ENCODE measurements around the gene TRIP10. TPM values are rescaled to one million over a fixed set of nuclear protein-coding genes. Genes with fewer than 3 reads are reported as not detected.

Gene TRIP10
- total RNA-seq, 1 donor: 50.1 TPM

- no peak for DNase-seq (ENCODE audit: low read depth)
- TF ChIP-seq, protein P1, sequence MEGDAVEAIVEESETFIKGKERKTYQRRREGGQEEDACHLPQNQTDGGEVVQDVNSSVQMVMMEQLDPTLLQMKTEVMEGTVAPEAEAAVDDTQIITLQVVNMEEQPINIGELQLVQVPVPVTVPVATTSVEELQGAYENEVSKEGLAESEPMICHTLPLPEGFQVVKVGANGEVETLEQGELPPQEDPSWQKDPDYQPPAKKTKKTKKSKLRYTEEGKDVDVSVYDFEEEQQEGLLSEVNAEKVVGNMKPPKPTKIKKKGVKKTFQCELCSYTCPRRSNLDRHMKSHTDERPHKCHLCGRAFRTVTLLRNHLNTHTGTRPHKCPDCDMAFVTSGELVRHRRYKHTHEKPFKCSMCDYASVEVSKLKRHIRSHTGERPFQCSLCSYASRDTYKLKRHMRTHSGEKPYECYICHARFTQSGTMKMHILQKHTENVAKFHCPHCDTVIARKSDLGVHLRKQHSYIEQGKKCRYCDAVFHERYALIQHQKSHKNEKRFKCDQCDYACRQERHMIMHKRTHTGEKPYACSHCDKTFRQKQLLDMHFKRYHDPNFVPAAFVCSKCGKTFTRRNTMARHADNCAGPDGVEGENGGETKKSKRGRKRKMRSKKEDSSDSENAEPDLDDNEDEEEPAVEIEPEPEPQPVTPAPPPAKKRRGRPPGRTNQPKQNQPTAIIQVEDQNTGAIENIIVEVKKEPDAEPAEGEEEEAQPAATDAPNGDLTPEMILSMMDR (IDR thresholded peaks at IDR 0.05; ENCODE audit: insufficient read depth, low read depth, low read length): no peak
- H3K4me3 ChIP-seq (ENCODE audit: low read depth, low read length): no peak overlapping the region
These were observed 38.0 kb downstream of the TRIP10 start for GRCh38 chr19:6777434-6777833.

DNA sequence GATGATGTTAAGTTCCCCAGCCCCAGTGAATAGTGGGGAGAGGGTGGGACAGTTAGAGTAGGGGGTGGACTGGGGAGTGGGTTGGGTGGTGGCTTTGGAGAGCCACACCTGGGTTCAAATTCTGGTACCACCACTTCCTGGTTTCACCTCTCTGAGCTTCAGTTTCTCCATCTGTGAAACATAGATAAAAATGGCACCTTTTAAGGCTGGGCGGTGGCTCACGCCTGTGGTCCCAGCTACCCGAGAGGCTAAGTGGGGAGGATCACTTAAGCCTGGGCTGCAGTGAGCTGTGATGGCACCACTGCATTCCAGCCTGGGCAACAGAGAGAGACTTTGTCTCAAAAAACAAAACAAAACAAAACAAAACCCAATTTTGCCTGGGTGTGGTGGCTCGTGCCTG lies 38.9 kb downstream of the TRIP10 start:
- TF ChIP-seq, protein P1 (IDR thresholded peaks at IDR 0.05; ENCODE audit: insufficient read depth, low read depth, low read length): no peak
- H3K4me3 ChIP-seq (ENCODE audit: low read depth, low read length): no peak overlapping the region
- DNase-seq (ENCODE audit: low read depth): no peak

- H3K4me3 ChIP-seq (ENCODE audit: low read depth, low read length): no peak overlapping the region
- TF ChIP-seq, protein P1 (IDR thresholded peaks at IDR 0.05; ENCODE audit: insufficient read depth, low read depth, low read length): no peak
- no peak for DNase-seq (ENCODE audit: low read depth)
These were observed 39.7 kb downstream of the TRIP10 start for GRCh38 chr19:6779206-6779605.

DNA sequence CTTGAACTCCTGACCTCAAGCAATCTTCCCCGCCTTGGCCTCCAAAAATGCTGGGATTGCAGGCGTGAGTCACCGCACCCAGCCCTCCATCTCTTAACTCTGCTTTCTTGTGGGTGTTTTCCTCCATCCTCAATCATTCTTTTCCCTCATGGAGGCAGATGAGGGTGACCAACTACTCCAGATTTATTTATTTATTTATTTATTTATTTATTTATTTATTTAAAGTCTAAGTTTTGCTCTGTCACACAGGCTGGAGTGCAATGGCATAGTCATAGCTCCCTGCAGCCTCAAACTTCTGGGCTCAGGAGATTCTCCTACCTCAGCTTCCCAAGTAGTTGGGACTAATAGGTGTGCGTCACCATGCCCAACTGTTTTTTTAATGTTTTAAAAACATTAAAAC lies 47.9 kb downstream of the TRIP10 start:
- DNase-seq (ENCODE audit: low read depth): no peak
- TF ChIP-seq, protein P1 (IDR thresholded peaks at IDR 0.05; ENCODE audit: insufficient read depth, low read depth, low read length): no peak
- no peak overlapping the region for H3K4me3 ChIP-seq (ENCODE audit: low read depth, low read length)

DNA sequence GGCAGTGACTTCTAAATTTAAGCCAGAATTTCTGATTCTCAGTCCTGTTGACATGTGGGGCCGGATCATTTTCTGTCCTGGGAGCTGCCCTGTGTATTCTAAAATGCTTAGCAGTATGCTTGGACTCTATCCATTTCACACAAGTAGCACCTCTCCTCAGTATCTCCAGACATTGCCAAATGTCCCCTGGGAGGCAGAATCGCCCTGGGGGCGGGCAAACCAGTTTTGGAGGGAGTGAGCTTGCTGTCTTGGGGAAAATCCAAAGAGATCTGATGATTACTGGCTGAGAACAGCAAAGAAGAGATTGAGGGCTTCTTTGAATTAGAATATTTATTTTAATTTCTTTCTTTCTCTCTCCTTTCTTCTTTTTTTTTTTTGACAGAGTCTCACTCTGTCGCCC lies 49.4 kb downstream of the TRIP10 start:
- TF ChIP-seq, protein P1 (IDR thresholded peaks at IDR 0.05; ENCODE audit: insufficient read depth, low read depth, low read length): no peak
- no peak for DNase-seq (ENCODE audit: low read depth)
- no peak overlapping the region for H3K4me3 ChIP-seq (ENCODE audit: low read depth, low read length)

DNA sequence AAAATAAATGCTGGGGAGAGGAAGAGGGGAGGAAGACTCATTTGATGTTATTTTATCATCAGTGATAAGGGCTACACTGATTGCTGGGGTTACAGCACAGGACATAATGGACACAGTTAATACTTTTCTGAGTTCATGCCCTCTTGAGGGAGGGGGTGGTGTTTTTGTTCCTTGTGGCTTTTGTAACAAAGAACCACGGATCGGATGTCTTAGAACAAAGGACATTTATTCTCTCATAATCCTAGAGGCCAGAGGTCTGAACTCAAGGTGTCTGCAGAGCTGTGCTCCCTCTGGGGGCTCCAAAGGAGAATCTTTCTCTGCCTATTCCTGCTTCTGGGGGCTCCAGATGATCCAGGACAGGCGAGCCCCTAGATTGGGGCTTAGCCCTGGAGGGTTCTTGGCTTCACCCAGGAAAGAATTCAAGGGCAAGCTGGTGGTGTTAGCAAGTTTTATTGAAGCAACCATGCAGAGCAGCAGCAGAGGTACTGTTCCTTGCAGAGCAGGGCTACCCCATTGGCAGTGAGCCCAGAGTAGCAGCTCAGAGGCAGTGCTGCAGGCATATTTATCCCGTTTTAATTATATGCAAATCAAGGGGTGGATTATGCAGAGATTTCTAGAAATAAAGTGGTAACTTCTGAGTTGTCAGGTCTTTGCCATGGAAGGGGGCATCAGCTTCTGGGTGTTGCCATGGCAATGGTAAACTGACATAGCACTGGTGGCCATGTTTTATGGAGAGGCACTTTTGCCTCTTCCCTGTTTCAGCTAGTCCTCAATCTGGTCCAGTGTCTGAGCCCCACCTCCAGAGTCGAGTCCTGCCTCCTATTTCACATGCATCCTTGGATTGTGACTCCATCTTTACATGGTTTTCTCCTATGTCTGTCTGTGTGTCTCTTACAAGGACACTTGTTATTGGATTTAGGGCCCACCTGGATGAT lies 51.0 kb downstream of the TRIP10 start:
- no peak for DNase-seq (ENCODE audit: low read depth)
- TF ChIP-seq, protein P1 (IDR thresholded peaks at IDR 0.05; ENCODE audit: insufficient read depth, low read depth, low read length): no peak
- no peak overlapping the region for H3K4me3 ChIP-seq (ENCODE audit: low read depth, low read length)
